Fibroblast of skin of left biceps (primary cell): ENCODE measurements around the gene SIPA1L3.

Experiments used
- DNase-seq, 2 experiments: peaks; one replicate each; pipeline ENCODE4 v3.0.0-alpha.2; 2013; ENCODE audit warnings: low read depth in 2 of 2

SIPA1L3 gene

DNA sequence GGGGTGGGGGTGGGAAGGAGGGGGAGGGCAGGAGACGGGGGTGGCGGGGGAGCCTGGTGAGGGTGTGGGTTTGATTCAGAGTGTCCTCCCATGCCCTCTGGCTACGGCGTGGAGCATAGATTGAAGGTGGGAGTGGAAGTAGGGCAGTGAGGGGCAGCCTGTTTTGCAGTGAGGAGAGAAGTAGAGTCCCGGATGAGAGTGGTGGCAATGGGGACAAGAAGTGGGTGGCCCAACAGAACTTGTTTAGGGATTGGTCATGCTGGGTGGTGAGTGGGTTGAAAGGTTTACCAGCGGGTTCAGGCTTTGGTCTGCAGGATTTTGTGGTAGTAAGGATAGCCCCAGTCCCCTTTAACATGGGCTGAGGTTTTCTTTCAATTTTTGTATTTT lies 35.5 kb downstream of the SIPA1L3 start:
- no peak for DNase-seq

DNA sequence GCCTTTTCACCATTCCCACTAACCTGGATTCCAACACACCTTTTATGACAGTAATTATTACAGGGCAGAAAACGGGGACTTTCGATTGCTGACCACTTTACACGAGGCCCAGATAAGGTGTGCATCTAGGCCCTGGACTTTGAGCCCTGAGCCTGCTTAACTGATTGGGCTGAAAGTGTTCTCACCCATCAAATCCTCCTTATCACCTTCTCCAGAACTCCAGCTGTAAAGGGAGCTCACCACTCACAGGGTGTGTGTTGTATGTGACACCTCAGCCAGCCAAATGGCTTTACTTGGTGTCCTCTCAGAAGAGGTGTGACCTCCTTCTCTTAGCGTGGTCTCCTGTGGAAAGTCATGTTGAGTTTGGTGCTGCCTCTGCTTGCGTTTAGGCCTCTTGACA lies 36.5 kb downstream of the SIPA1L3 start:
- no peak for DNase-seq

DNA sequence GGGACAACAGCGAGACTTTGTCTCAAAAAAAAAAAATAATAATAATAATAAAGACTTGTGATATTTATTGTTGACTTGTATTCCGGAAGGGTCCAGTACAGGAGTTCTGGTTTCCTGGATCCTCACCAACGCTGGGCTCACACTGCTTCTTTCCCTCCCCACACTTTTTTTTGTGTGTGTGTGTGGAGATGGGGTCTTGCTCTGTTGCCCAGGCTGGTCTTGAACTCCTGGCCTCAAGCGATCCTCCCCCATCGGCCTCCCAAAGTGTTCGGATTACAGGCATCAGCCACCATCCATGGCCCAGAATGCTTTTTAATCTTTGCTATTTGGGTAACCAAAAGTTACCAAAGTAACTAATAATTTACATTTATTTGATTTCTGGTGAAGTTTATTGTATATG lies 39.1 kb downstream of the SIPA1L3 start:
- DNase-seq, result no peak

DNA sequence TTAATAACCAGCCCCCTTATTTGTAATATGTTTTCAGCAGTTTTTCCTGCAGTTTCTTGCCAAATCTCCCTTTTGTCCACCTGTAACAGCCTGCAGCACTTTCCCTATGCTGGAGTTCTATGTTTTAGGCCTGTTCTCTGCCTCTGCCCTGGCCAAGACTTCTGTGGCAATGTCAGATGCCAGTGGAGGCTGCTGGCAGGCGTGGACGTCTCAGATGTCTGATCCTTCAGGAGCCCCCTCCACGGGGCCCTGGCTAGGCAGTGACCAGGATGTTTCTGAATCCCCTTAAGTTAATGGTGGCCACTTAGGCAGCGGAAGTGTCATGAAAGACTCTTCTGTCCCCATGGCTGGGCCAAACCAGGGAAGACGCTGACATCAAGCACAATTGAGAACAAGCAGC lies 40.8 kb downstream of the SIPA1L3 start:
- DNase-seq, result no peak

DNA sequence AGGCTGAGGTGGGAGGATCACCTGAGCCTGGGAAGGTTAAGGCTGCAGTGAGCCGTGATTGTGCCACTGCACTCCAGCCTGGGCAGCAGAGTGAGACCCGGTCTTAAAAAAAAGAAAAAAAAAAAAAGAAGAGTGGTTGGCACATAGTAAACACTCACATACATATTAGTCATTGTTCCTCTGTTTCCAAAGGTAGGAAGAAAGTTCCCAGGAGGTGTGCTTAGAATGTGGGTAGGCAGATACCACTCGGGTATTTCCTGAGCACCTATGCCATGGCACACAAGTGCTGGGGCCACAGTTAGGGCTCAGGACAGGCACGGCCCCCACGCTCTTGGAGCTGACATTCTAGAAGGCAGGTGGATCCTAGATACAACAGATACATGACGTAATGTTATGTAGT lies 41.4 kb downstream of the SIPA1L3 start:
- no peak for DNase-seq

DNA sequence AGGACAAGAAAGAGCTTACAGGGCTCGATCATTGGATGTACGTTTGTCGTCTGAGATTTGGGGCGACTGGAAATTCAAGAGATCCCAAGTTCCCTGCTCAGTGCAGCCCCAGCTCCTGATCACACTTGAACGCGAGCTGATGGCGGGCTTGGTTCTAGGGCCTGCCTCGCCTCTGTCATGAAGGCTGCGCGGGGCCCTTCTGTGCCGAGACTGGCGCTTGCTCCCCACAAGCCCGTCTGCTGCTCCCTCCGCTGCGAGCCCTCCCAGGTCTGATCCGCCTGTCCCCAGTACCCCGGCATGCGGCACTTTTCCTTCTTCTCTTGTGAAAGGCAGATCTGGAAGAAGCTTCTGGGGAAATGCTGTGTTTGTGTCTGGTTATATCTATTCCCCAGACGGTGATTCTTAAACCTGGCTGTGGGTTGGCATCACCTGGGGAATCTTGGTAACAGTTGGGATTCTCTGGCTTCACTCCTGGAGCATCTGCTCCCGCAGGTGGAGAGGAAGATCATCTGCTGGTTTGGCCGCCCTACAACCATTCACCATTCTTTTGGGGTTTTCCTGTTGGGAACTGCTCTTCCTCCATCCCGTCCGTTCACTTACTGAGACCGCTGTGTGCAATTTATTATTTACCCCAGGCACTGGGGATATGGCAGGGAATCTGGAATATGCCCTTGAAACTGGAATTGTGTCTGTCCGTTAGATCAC lies 43.6 kb downstream of the SIPA1L3 start:
- no peak for DNase-seq

DNA sequence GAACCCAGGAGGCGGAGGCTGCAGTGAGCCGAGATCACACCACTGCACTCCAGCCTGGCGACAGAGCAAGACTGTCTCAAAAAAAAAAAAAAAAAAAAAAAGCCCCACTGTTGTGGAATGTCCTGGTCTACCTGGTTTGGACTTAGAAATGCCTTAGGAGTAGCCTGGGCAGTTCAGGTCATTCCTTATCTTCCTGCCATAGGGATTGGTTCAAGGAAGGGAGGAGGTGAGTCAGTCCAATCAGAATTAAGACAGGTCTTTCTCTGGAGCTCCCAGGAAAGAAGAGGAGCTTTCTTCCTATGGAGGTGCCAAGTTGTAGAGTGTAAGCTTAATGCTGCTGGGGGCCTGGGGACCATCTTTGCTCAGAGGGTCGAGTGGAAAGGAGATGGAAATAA lies 44.8 kb downstream of the SIPA1L3 start:
- DNase-seq, result no peak

DNA sequence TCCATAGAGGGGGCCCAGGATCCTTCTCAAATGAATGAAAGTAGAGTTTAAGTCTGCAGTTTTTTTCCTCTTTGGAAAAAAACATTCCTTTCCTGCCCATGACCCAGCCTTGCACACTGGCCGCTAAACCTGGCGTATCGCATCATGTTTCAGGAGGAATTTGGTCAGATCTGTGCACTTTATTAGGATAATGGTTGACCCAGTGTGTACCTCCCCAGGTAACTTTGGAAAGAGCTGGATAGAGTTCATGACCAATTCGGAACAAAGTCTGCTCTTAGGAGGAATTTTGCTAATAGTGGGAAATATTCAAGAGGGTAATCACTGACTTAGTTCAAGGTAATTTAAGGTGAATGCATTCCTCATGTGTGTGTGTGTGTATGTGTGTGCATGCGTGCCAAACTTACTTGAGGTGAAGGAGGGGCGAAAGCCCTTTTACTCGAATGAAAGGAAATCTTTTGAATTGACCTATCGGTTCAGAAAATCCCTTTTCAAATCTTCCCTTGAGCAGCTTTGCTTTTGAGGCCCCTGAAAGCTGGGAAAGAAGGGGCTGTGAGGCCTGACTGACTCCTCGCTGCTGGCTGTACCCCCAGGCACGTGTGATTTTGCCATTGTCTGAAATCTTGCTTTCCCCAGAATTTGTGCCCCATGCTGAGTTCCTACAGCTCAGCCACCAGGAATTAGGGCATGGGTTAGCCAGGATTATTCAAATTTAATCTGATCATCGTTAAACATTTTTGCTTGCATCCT lies 46.3 kb downstream of the SIPA1L3 start:
- no peak for DNase-seq

DNA sequence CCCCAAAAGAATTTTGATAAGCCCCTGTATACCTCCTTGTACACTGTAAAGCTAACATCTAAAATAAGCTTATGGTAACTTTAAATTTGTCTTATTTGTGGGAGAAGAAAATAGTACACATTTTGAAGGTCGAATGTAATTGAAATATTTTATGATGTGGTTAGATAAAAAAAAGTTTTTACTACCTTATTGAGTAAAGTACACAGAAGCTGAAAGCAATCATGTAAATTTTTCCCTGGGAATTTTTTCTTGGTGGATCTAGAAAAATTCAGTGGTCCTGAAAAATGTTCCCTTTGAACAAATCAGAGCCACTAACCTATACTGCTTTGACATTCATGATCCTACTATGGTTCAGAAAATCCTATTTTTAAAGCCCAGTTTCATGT lies 46.9 kb downstream of the SIPA1L3 start:
- no peak for DNase-seq

DNA sequence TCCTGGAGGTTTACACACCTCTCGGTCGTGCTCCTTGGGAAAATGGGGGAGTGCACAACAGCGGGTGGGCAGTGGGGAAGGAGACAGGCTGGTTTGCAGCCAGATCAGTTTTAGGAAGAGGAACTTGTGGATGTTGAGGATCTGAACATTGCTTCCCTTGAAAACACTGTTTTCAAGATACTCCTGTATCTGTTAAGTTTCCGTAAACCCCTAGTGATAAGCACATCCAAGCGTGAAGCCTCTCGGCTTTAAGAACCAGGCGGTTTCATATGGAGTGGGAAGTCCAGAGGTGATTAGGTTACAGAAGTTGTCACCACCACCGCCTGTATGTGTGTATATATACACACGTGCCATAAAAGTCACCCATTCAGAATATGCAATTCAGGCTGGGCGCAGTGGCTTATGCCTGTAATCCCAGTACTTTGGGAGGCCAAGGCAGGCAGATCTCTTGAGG lies 47.4 kb downstream of the SIPA1L3 start:
- no peak for DNase-seq

DNA sequence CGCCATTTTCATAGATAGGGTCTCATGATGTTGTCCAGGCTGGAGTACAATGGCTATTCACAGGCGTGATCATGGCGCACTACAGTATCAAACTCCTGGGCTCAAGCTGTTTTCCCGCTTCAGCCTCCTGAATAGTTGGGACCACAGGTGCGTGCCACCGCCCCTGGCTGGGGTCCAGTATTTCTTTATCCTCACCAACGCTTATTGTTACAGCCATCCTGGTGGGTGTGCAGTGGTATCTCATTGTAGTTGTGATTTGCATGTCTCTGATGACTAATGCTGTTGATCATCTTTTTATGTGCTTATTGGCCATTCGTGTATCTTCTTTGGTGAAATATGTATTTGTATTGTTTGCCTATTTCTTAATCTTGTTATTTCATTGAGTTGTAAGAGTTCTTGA lies 49.0 kb downstream of the SIPA1L3 start:
- DNase-seq, result no peak

DNA sequence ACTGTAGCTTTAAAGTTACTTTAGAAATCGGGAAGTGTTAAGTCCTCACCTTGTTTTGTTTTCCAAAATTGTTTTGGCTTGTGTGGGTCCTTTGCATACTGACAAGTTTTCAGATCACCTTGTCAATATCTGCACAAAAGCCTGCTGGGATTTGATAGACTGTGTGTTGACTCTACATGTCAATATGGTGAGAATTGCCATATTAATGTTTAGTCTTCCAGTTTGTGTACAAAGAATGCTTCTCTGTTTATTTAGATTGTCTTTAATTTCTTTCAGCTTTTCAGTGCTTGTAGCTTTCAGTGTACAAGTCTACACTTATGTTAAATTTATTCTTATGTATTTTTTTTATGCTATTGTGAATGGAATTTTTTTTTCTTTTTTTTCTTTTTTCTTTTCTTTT lies 50.2 kb downstream of the SIPA1L3 start:
- no peak for DNase-seq

DNA sequence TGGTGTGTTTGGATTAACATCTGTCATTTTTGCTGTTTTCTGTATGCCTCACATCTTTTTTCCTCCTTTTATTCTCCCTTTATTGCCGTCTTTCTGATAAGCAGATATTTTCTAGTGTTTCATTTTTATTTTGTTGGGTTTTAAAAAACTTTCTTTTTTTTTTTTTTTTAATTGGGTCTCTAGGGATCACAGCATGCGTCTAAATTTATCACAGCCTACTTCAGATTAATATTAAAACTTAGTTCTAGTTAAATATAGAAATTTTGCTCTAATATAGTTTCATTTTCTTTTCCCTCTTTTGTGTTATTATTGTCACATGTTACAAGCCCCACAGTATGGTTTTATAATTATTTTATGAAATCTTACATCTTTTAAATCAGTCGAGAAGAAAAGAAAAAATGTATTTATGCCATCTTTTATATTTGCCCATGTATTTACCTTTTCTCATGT lies 52.7 kb downstream of the SIPA1L3 start:
- no peak for DNase-seq

DNA sequence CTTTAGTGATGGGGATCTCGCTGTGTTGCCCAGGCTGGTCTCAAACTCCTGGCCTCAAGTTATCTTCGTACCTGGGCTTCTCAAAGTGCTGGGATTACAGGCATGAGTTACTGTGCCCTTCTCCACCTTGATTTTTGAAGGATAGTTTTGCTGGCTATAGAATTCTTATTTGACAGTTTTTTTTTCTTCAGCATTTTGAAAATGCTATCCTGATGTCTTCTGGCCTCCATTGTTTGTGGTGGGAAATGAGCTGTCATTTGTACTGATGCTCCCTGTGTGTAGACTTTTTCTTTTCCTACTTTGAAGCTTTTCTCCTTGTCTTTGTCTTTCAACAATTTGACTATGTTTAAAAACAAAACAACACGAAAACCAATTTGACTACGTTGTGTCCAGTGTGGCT lies 54.2 kb downstream of the SIPA1L3 start:
- DNase-seq, result no peak

DNA sequence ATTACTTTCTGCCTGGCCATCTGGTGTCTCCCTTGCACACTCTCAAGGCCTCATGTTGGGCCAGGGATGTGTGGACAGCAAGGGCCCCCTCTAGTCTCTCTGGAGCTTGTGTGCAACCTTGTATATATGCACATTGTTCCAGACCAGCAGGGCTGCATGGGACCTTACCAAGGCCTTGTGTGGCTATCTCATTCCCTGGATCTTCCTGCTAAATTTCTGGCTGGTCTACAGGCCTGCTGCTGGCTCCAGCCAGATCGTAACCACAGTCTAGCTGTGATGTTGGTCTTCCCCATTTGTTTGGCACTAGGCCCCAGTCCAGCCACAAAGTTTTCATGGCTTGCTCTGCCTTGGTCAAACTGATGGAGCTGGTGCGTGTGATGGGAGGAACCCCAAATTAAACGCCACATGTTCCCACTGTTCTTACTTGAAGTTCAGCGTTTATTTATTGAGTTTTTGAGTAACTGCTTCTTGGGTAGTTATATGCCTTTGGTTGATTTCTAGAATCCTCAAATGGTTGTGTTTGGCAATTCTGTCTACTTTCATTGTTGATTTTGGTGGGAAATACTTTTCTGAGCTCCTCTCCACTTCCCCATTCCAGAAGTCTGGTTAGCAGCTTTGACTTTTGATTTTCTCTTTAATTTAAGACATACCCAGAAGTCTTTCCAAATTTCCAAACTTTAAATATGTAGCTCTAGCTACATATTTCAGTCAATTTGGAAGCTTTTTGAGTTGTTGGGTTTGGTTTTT lies 56.4 kb downstream of the SIPA1L3 start:
- DNase-seq, result no peak

DNA sequence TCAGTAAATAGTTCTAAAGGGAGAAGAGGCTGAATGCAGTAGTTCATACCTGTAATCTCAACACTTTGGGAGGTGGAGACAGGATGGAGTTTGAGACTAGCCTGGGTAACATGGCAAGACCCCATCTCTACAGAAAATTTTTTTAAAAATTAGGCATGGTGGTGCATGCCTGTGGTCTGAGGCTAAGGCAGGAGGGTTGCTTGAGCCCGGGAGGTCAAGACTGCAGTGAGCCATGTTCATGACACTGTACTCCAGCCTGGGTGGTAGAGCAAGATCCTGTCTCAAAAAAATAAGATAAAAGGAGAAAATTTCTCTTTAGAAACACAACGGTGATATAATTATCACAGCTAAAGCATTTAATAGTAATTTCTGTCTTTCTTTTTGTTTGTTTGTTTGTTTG lies 57.1 kb downstream of the SIPA1L3 start:
- no peak for DNase-seq

DNA sequence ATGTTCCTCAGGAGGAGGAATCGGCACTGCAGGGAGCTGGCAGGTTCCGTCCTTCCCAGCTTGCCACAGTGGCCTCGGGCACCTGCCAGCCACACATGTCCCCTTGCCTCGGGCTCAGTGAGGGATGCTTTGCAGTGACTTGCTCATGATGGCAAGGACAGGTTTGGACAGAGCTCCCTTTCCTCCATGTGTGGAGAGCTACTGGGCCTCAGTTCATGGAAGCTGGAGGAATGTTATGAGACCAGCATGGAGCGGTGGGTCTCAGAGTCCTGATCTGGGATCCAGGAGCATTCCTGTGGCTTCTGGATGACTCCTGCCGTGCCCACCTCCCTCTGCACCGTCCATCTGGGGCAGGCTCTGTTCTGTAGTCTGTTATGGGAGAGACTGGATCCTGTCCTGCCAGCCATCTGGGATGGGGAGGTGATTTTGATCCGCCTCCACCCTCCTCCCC lies 59.2 kb downstream of the SIPA1L3 start:
- no peak for DNase-seq

DNA sequence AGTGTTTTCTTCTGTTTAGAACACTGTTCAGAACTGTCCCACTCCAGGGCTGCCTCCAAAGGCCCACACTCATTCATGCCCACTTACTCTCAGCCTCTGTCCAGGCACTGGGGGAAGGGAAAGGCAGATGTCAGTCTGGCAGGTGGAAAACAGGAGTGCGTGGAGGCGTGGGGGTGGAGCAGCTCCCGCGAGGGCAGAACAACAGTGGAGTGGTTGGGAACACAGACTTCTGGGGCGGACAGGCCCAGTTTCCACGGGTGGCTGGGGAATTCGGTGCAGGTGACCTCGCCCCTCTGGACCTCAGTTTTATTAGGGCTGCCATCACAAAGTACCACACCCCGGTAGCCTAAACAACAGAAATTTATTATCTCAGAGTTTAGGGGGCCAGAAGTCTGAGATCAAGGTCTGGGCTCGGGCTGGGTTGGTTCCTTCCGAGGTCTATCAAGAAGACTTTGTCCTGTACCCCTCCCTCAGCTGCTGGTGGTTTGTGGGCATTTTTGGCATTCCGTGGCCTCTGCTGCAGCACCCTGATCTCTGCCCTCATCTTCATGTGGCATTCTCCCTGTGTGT lies 59.7 kb downstream of the SIPA1L3 start:
- DNase-seq, result no peak

DNA sequence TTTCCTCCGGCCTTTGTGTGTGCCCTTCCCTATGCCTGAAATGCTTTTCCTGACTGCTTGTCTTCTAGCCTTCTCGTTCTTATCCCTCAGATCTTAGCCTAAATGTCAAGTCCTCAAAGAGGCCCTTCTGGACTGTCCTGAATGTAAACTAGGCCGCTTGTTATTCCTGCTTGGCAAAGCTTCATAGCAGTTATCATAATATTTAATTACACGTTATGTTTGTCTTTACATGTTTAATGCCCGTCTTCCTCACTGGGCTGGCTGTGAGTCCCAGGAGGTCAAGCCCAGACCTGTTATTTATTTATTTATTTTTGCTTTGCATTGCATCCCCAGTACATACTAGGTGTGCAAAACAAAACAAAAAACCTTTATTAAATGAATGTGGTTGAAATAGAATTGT lies 62.7 kb downstream of the SIPA1L3 start:
- no peak for DNase-seq

DNA sequence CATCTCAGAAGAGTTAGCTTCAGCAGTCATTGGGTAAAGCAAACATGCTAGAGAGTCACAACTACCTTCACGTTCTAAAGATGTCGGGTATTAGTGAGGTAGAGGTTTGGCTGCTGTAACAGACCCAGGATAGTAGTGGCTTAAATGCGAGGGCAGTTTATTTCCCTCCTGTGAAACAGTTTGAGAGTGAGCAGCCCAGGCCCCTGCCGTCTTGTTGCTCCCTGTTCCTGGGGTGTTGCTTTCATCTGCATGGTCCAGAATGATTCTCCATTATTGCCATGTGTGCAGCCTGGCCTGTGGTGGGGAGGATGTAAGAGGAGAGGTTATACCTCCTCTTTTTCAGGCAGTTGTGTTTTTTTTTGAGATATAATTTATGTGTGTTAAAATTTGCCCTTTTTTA lies 63.7 kb downstream of the SIPA1L3 start:
- DNase-seq, result no peak

DNA sequence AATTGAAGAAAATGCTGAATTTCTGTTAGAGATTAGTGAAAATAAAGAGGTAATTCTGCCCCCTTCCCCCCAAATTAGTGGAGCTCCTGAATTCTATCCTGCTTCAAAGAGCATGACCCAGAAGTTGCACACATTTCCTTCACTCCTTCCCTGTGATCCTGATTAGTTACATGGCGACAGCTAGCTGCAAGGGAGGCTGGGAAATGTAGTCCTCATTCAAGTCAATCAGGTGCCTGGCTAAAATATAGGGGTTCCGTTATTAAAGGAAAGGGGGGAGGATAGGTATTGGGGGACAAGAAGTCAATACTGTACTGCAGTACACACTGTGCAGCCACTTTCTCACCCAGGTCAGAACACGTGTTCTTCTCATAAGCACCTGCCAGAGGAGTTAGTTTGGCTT lies 65.8 kb downstream of the SIPA1L3 start:
- DNase-seq, result no peak

DNA sequence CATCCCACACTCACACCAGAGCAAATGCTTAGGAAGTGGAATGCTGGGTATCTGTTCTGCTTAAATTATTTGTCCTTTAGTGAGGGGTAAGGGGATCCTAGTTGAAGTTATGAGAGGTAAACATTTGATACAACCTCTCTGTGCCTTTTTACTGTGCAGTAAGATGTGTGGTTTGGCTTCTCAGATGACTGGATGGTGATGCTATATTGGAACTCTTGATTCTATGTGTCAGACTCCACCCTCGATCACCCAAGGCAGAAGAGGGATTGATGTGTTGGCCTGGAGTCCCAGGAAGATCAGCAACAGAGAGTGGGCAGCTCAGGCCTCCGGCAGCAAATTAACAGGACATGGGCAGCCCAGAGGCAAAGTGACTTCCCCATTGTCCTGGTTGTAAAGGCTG lies 66.7 kb downstream of the SIPA1L3 start:
- no peak for DNase-seq
